Panc1 (cell line): ENCODE data around the gene RNF20.
A peak's percentile ranks its signal among the peaks of the same experiment; 100 is the strongest.

Experiments
- CTCF ChIP-seq: fragments of 450-650 bp; IDR thresholded peaks from 2 replicates; pipeline ENCODE4 v1.5.1; 2017; ENCODE audit warnings: mild to moderate bottlenecking
- POLR2AphosphoS5 ChIP-seq: IDR thresholded peaks from 2 replicates; pipeline ENCODE4 v1.6.1; 2012; ENCODE audit warnings: mild to moderate bottlenecking, low read depth, low read length, moderate library complexity
- REST ChIP-seq, 2 experiments: IDR thresholded peaks; 2 replicates each; pipeline ENCODE4 v1.6.1; 2011 to 2012; ENCODE audit warnings: low read depth in 2 of 2, control low read depth in 1 of 2, low read length in 1 of 2, mild to moderate bottlenecking in 1 of 2, moderate library complexity in 1 of 2; ENCODE audit not compliant: insufficient read depth in 1 of 2
- SIN3A ChIP-seq: IDR thresholded peaks from 2 replicates; pipeline ENCODE4 v1.6.1; 2012; ENCODE audit warnings: low read depth, mild to moderate bottlenecking, low read length, moderate library complexity, borderline replicate concordance; ENCODE audit not compliant: insufficient read depth
- TCF7L2 ChIP-seq: IDR thresholded peaks from 2 replicates; pipeline ENCODE4 v1.6.1; 2011; ENCODE audit warnings: mild to moderate bottlenecking, low read depth, low read length, inconsistent platforms

DNA sequence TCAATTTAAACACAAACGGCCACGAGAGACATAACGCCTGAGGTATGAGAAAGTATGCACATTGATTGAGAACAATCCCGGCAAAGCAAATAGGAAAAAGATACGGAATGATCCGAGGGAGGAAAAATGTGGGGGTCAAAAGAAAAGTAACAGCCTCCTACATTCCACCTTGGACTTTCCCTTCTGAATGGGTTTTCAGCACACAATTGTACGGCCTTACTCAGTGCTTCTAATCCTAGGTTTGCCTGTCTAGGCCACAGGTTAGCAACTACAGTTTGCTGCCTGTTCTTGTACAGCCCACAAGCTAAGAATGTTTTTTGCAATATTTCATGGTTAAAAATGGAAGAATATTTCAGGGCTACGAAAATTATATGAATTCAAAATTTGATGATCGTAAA lies 46.2 kb upstream of the RNF20 start:
- TF ChIP-seq POLR2AphosphoS5: no peak
- TF ChIP-seq CTCF: 0 out of 2 replicates have a peak, but pooled peaks have one; percentile 31
- no peak for TF ChIP-seq TCF7L2
- TF ChIP-seq REST (IDR thresholded peaks at IDR 0.05; ENCODE audit: insufficient read depth in 1 of 2, low read depth in 2 of 2, low read length in 1 of 2): no peak
- TF ChIP-seq SIN3A: no peak
